HG02981 (cell line): ENCODE measurements around the gene PHLDA3.
"Not testable (repeated sequence)": the region's sequence is repeated elsewhere in the genome, so short reads cannot be mapped to it uniquely, and the experiment has no call there.

Source experiments
- ATAC-seq: cut with Tn5 transposase; IDR thresholded peaks from one replicate; pipeline ENCODE4 v1.9.1; 2021; ENCODE audit warnings: mild to moderate bottlenecking, moderate library complexity; ENCODE audit not compliant: unreplicated experiment

PHLDA3 gene

GRCh38 chr1:201488830-201489589 lies 20.0 kb upstream of the PHLDA3 start:
- ATAC-seq: no peak

GRCh38 chr1:201487742-201488141 lies 18.8 kb upstream of the PHLDA3 start:
- ATAC-seq: no peak

- ATAC-seq: no peak
Measured at GRCh38 chr1:201486187-201486586, 17.2 kb upstream of the PHLDA3 start.

GRCh38 chr1:201485184-201485774 lies 16.3 kb upstream of the PHLDA3 start:
- ATAC-seq: no peak

GRCh38 chr1:201483373-201483949 lies 14.5 kb upstream of the PHLDA3 start:
- ATAC-seq: no peak

GRCh38 chr1:201482755-201483154 lies 13.8 kb upstream of the PHLDA3 start:
- ATAC-seq: no peak

GRCh38 chr1:201481761-201482493 lies 12.9 kb upstream of the PHLDA3 start:
- peak; percentile 68 for ATAC-seq

- ATAC-seq: no peak
Measured at GRCh38 chr1:201481004-201481380, 12.0 kb upstream of the PHLDA3 start.

GRCh38 chr1:201480231-201481003 lies 11.4 kb upstream of the PHLDA3 start:
- peak; percentile 54 for ATAC-seq

- ATAC-seq: no peak
Measured at GRCh38 chr1:201479201-201479730, 10.3 kb upstream of the PHLDA3 start.

- not testable (repeated sequence) for ATAC-seq
Measured at GRCh38 chr1:201478666-201479065, 9.7 kb upstream of the PHLDA3 start.

- no peak for ATAC-seq
Measured at GRCh38 chr1:201476670-201477344, 7.8 kb upstream of the PHLDA3 start.

GRCh38 chr1:201475915-201476669 lies 7.1 kb upstream of the PHLDA3 start:
- no peak for ATAC-seq

- ATAC-seq: no peak
Measured at GRCh38 chr1:201475130-201475529, 6.1 kb upstream of the PHLDA3 start.

- ATAC-seq: no peak
Measured at GRCh38 chr1:201473296-201473695, 4.3 kb upstream of the PHLDA3 start.

GRCh38 chr1:201472321-201472720 lies 3.3 kb upstream of the PHLDA3 start:
- ATAC-seq: not testable (repeated sequence)

- no peak for ATAC-seq
Measured at GRCh38 chr1:201471772-201472171, 2.8 kb upstream of the PHLDA3 start.

GRCh38 chr1:201470581-201470980 lies 1.6 kb upstream of the PHLDA3 start:
- ATAC-seq: no peak

GRCh38 chr1:201469645-201470074 lies 672 bp upstream of the PHLDA3 start:
- no peak for ATAC-seq
